ENCODE measurements around the gene OR51E2. TPM values are rescaled to one million over a fixed set of nuclear protein-coding genes. Genes with fewer than 3 reads are reported as not detected.

The OR51E2 gene, protein sequence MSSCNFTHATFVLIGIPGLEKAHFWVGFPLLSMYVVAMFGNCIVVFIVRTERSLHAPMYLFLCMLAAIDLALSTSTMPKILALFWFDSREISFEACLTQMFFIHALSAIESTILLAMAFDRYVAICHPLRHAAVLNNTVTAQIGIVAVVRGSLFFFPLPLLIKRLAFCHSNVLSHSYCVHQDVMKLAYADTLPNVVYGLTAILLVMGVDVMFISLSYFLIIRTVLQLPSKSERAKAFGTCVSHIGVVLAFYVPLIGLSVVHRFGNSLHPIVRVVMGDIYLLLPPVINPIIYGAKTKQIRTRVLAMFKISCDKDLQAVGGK
- total RNA-seq, result not detected in 2 replicates

DNA sequence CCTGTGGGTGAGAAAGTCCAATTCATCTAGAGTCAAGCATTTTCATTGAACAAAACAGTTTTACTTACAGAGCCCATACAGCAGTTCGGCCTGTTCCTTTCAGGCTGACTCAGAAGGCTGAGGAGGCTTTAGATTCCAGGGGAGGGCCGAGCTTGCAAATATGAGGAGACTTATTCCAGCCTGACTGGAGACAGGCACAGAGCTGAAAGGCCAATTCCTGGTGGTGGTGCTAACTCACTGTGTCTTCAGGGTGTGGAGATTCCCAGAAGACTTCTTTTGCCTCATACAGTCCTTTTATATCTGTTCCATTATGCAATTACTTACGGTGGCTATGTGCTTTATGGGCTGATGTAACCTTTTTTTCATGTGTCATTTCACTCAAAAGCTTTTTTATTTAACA lies at the start of gene OR51E2:
OR51E2 (minus strand) TSS at position 269 of the 400 bp plus-strand sequence. CDS start 15,142 bp downstream, outside the sequence.

DNA sequence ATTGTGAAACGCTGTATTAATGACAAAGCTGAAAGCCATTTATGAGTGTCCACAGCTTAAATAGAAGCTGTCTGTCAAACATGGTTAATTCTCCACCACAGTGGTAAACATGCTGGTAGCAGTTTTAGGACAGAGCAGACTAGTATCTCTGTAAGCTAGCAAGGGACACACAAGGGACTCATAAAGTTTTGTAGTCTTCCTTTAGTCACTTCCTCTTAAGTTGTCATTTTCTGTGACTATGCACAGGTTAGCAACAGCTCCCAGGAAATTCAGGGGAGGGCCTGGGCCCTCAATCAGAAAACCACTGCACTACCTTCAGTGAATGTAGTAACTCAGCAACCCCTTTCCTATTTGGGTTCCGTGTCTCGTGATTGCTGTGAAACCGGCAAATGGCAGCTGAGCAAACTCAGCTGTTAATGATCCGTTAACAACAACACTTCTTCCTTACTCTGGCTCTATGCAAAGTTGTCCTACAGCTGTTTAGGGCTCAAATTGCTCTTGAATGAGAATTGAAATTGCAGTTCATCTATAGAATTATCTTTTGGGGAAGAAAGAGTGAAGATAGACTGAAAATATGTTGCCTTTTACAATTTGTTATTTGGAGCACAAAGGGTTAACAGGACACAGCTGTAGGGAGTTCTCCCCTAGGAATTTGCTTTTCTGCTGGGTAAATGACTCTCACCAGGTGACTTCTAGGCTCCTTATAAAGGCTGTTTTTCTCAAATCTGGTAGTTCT lies 6.6 kb upstream of the OR51E2 start, which contains the start of gene MMP26:
MMP26 (plus strand) TSS at position 731 of the 736 bp plus-strand sequence.

DNA sequence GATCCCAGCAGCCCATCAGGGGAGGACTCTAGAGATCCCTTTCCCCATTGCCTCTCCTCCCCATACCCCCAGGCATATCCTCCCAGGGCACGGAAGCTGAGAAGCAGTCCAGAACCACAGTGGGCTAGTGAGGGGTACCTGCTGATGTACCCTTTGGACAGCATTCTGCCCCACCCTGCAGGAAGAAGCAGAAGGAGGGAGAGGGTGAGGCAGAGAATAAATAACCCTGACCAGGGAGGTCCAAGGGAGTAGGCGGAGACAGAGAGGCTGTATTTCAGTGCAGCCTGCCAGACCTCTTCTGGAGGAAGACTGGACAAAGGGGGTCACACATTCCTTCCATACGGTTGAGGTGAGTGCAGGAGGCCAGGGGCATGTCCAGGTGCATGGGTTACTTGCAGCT lies 54.0 kb downstream of the OR51E2 start, which contains the start of gene OR51E1:
OR51E1 (plus strand) TSS at position 301 of the 400 bp plus-strand sequence. CDS start 8,545 bp downstream, outside the sequence.

DNA sequence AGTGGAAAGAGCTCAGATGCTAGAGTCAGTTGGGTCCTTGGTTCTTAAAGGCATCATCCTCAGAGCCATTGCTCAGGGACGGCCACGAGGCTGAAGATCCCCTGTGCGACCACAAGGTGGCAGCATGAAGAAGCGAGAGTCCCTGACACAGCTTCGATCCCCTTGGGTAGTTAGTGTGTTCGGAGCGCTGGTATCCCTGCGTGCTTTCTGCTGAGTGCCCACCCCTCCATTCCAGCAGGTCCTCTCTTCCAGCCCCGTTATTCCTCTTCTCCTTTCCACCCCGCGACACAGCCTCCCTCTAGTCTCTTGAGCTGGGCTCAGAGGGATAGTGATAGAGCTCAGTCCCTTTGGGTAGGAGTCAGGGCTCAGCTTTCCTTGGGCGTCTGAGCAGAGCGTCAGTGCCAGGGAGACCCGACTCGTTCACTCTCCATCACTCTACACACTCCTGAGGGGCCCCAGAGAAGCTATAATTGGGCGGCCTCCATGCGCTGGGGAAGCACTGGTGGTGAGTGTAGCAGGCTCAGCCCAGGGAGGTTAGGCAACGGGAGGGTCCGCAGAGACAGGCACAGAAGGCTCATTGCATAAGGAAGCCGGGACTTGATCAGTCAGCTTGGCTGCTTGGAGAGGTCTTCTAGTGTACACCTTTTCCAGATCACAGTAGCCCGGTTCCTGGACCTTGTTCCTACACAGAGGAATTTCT lies 60.5 kb downstream of the OR51E2 start, which contains the start of gene OR51D1:
OR51D1 (plus strand) TSS at position 516 of the 700 bp plus-strand sequence. CDS start 2,314 bp downstream, outside the sequence.

Other genes starting within 250 kb of the OR51E2 start
- gene OR52K2, start 248.6 kb downstream of the OR51E2 start, total RNA-seq, result not detected in 2 replicates
- gene OR52K1, start 215.2 kb downstream of the OR51E2 start, total RNA-seq, result not detected in 2 replicates
- gene OR52M1, start 152.7 kb downstream of the OR51E2 start, total RNA-seq, result not detected in 2 replicates
- gene OR52I2, start 116.1 kb downstream of the OR51E2 start, total RNA-seq, result not detected in 2 replicates
- not detected in 2 replicates for gene OR52I1, start 103.8 kb downstream of the OR51E2 start, total RNA-seq
- 6.2 and 8.1 TPM in 2 replicates for gene TRIM68, start 89.6 kb downstream of the OR51E2 start, total RNA-seq
- gene OR51D1, start 60.4 kb downstream of the OR51E2 start, total RNA-seq, result not detected in 2 replicates
- not detected in 2 replicates for gene OR51E1, start 53.9 kb downstream of the OR51E2 start, total RNA-seq
- gene MMP26, start 6.9 kb upstream of the OR51E2 start, total RNA-seq, result not detected in 2 replicates
- not detected in 2 replicates for gene OR51F1, start 72.1 kb upstream of the OR51E2 start, total RNA-seq
- gene OR52R1, start 106.5 kb upstream of the OR51E2 start, total RNA-seq, result not detected in 2 replicates
- not detected in 2 replicates for gene OR51F2, start 123.5 kb upstream of the OR51E2 start, total RNA-seq
- not detected in 2 replicates for gene OR51S1, start 151.4 kb upstream of the OR51E2 start, total RNA-seq
- gene OR51T1, start 184.0 kb upstream of the OR51E2 start, total RNA-seq, result 0.13 TPM in 1 of 2 replicates, not detected in the other
- not detected in 2 replicates for gene OR51A7, start 205.9 kb upstream of the OR51E2 start, total RNA-seq
- not detected in 2 replicates for gene OR51G2, start 221.5 kb upstream of the OR51E2 start, total RNA-seq
- not detected in 2 replicates for gene OR51G1, start 226.5 kb upstream of the OR51E2 start, total RNA-seq
- not detected in 2 replicates for gene OR51A4, start 249.8 kb upstream of the OR51E2 start, total RNA-seq